Right lobe of liver (tissue), 6 donors: ENCODE data around the gene LRTM2. TPM values are rescaled to one million over a fixed set of nuclear protein-coding genes. Genes with fewer than 3 reads are reported as not detected.

Source experiments
- ATAC-seq, 4 donors: fragments of 200-7000 bp; cut with Tn5 transposase; one replicate each; pipeline ENCODE4 v1.9.1; 2020; ENCODE audit warnings: mild to moderate bottlenecking in 4 of 4, moderate library complexity in 4 of 4
- DNase-seq, 3 donors: peaks; one replicate each; pipeline ENCODE4 v3.0.0-alpha.2; 2020
- H3K27ac ChIP-seq, 3 donors: fragments of 200-600 bp; one replicate each; pipeline ENCODE4 v1.8.0; 2022
- H3K27me3 ChIP-seq, 2 donors: fragments of 200-600 bp; one replicate each; pipeline ENCODE4 v1.8.0; 2022
- H3K36me3 ChIP-seq, 4 donors: fragments of 200-600 bp; sonication (generic) in 1 of 4; one replicate each; pipeline versions ENCODE4 v1.5.1 to v1.8.0; 2017 to 2022; ENCODE audit warnings: control low read depth in 1 of 4
- H3K4me1 ChIP-seq, 4 donors: fragments of 200-600 bp; sonication (generic) in 1 of 4; one replicate each; pipeline versions ENCODE4 v1.5.1 to v1.8.0; 2017 to 2022; ENCODE audit warnings: control low read depth in 1 of 4
- H3K4me3 ChIP-seq, 3 donors: fragments of 200-600 bp; one replicate each; pipeline ENCODE4 v1.8.0; 2022
- H3K9me3 ChIP-seq, 4 donors: fragments of 200-600 bp; sonication (generic) in 1 of 4; one replicate each; pipeline versions ENCODE4 v1.5.1 to v1.8.0; 2017 to 2022; ENCODE audit warnings: control low read depth in 1 of 4
- POLR2A ChIP-seq: fragments of 450-650 bp; IDR thresholded peaks from one replicate; pipeline ENCODE4 v1.6.1; 2017; ENCODE audit warnings: antibody characterized with exemption, mild to moderate bottlenecking
- WGBS: methylation state at CpG from one replicate; pipeline ENCODE4 v1.1.6; 2018; ENCODE audit warnings: low coverage, low lambda C conversion rate; ENCODE audit not compliant: insufficient coverage; ENCODE audit errors: missing lambda C conversion rate; 5-methylcytosine and 5-hydroxymethylcytosine counted together
- intact Hi-C, 2 donors: fragments of 100-400 bp; cut with DNase I; formaldehyde crosslinking; loops; one replicate each; pipeline versions ENCODE4 v1.11.2 to v1.14.1; 2022
- total RNA-seq, 6 experiments: library from RNA; depleted of rRNA in 2 of 6; stranded (reverse); fragments of >200 nt in 2 of 6; fragmentation: NEBNext Ultra II Directional in 3 of 6; extraction: Animal tissue kit (Norgen Biotek cat#: 25700) in 3 of 6; gene quantifications; one replicate each; pipeline versions ENCODE4 v1.1.0 to v1.2.4, GENCODE V29; 2016 to 2023
- TF ChIP-seq, protein P1 (sequence below), 4 donors: fragments of 200-600 bp in 3 of 4; fragments of 450-650 bp in 1 of 4; IDR thresholded peaks; one replicate each; pipeline versions ENCODE4 v1.5.1 to v1.8.0; 2016 to 2022; ENCODE audit warnings: antibody characterized with exemption in 4 of 4, mild to moderate bottlenecking in 2 of 4
- donor health status: DM: no; HTN: yes; CAD: no.
- donor health status: DM: no; HTN: no; CAD: no.
- donor health status: DM: no; HTN: no; CAD: no.
- donor health status: DM: no; HTN: yes; CAD: no.
- donor health status: DM: no; HTN: yes; CAD: no.

Gene LRTM2
- total RNA-seq, 6 experiments from 2014 or later: not detected

DNA sequence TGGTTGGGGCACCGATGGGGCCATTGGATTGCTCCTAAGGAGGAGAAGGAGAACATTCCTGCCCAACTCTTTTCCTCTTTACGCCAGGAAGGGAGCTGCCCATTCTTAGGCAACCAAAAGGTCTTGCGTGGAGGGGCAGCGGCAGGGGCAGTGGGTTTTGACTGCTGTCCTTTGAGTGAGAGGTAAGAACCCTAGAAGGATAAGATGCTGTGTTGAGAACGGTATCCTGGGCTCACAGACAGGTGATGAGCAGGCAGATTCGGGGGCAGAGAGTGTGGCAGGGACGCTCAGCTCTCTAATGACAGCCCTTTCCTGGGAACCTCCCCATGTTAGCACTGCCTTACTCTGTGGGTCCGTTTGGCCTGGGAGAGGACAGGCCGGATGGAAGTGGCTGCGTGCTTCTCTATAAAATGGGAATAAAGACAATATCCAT, 13.2 kb downstream of the LRTM2 start:
- H3K4me3 ChIP-seq: no peak overlapping the region
- H3K9me3 ChIP-seq: no peaks in the 10 kb centered on the region
- H3K36me3 ChIP-seq: no peaks in the 10 kb centered on the region
- no peaks in the 10 kb centered on the region for H3K4me1 ChIP-seq
- no peak overlapping the region for H3K27ac ChIP-seq
- DNase-seq (peak in 1 of 3 donors; percentile 29), ATAC-seq (no peak)
- no peak for TF ChIP-seq POLR2A
- TF ChIP-seq, protein P1, sequence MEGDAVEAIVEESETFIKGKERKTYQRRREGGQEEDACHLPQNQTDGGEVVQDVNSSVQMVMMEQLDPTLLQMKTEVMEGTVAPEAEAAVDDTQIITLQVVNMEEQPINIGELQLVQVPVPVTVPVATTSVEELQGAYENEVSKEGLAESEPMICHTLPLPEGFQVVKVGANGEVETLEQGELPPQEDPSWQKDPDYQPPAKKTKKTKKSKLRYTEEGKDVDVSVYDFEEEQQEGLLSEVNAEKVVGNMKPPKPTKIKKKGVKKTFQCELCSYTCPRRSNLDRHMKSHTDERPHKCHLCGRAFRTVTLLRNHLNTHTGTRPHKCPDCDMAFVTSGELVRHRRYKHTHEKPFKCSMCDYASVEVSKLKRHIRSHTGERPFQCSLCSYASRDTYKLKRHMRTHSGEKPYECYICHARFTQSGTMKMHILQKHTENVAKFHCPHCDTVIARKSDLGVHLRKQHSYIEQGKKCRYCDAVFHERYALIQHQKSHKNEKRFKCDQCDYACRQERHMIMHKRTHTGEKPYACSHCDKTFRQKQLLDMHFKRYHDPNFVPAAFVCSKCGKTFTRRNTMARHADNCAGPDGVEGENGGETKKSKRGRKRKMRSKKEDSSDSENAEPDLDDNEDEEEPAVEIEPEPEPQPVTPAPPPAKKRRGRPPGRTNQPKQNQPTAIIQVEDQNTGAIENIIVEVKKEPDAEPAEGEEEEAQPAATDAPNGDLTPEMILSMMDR (IDR thresholded peaks at IDR 0.05): no peak
- intact Hi-C loops: no loop called here
- 47% methylated on average over 8 of the region's 10 CpGs for WGBS
- no peaks in the 10 kb centered on the region for H3K27me3 ChIP-seq

DNA sequence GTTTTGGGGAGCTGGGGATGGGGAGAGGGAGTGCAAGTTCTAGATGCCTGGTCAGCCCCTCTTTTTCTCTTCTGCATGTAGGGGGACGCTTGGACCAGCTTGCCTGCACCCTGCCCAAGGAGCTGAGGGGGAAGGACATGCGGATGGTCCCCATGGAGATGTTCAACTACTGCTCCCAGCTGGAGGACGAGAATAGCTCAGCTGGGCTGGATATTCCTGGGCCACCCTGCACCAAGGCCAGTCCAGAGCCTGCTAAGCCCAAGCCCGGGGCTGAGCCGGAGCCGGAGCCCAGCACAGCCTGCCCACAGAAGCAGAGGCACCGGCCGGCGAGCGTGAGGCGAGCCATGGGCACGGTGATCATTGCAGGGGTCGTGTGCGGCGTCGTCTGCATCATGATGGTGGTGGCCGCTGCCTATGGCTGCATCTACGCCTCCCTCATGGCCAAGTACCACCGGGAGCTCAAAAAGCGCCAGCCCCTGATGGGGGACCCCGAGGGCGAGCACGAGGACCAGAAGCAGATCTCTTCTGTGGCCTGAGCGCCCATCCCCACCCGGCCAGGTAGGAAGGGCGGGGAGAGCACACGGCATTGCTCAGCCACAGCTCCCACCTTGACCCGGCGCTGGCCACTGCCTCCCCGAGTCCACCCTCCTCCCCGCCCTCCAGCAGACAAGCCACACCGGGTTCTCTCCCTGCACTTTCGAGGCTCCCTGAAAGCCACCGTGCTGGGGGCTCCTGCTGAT, 14.0 kb downstream of the LRTM2 start:
- peak in 1 of 3 donors; percentile 35 for DNase-seq
- 30% methylated on average over 2 of the region's 34 CpGs for WGBS
- Histone ChIP-seq H3K27ac (no peak overlapping the region), H3K9me3 (no peaks in the 10 kb centered on the region), H3K4me3 (no peak overlapping the region), H3K4me1 (no peaks in the 10 kb centered on the region), H3K27me3 (no peaks in the 10 kb centered on the region), H3K36me3 (no peaks in the 10 kb centered on the region)
- ATAC-seq: no peak
- TF ChIP-seq, protein P1 (IDR thresholded peaks at IDR 0.05): no peak
- no peak for TF ChIP-seq POLR2A
- intact Hi-C loops: no loop called here

DNA sequence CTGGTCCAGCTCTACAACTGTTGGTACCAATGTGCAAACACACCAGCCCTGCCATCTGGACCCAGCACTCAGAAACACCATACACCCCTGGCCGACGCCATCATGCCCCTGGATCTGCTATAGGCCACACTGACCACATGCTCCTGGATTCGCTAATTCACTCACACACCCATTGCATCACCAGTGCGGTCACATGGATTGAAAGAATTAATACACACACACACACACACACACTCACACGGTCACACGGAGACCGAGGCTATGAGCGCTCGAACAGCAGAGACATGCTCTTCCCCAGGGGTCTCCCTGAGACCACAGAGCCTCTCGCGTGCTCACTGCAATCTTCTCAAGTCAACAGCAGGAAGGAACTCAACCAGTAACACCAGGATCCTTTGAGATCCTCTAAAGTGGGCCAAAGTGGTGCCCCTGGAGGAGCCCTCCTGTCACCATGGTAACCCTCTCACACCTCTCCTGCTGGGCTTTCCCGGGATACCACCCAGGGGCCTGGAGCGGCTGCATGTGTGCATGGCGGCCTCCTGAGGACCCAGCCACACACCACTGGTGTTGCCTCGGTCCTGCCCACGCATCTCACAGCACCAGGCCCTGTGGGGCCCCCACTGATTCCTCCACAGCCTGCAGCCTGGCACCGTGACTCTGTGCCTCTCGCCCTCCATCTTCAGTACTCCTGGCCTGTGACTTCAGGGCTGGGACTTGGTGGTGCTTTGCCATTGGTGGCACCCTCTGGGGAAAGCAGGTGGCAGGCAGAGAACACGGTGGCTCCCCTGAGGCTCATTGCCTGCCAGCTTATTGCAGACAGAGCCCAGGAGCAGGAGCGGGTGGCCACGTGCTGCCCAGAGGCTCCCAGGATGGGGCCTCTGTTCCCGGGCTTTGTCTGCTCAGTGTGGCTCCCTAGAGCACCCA, 15.1 kb downstream of the LRTM2 start:
- H3K27ac ChIP-seq: no peak overlapping the region
- 60% methylated on average over 1 of the region's 22 CpGs for WGBS
- no peaks in the 10 kb centered on the region for H3K36me3 ChIP-seq
- DNase-seq (peak in 1 of 3 donors; percentile 41), ATAC-seq (no peak)
- no peak overlapping the region for H3K4me3 ChIP-seq
- no peak for TF ChIP-seq POLR2A
- TF ChIP-seq, protein P1 (IDR thresholded peaks at IDR 0.05): no peak
- no peaks in the 10 kb centered on the region for H3K27me3 ChIP-seq
- intact Hi-C loops: no loop called here
- no peaks in the 10 kb centered on the region for H3K4me1 ChIP-seq
- no peaks in the 10 kb centered on the region for H3K9me3 ChIP-seq

DNA sequence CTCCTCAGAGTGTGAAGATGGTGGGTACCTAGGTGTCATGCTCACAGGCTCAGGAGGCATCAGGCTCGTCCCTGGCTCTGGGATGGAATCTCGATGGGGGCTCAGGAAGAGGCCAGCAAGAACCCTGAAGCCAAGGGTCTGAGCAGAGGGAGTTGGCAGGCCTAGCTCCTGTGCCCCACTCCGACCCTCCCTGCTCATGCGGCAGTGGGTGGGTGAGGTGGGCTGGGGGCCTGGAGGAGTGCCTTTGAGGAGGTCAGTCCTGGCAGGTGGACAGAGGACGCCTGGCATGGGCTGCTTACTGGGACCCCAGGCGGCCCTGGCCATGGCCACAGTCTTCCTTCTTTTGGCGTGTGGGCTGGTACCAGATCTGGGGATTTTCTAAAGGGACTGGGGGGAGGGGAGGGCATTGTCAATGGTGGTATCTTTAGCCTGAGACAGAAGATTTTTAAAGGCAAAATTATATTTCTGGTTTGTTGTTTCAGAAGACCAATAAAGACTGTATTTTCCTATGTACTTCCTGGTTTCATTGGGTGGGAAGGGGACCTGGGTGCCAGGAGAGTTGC, 16.0 kb downstream of the LRTM2 start:
- TF ChIP-seq, protein P1 (IDR thresholded peaks at IDR 0.05): no peak
- TF ChIP-seq POLR2A: no peak
- DNase-seq (peak in 1 of 3 donors; percentile 39), ATAC-seq (no peak)
- no peak overlapping the region for H3K27ac ChIP-seq
- H3K4me1 ChIP-seq: no peaks in the 10 kb centered on the region
- no peaks in the 10 kb centered on the region for H3K27me3 ChIP-seq
- no peak overlapping the region for H3K4me3 ChIP-seq
- intact Hi-C loops: no loop called here
- no peaks in the 10 kb centered on the region for H3K9me3 ChIP-seq
- WGBS: no CpG with 5 or more reads among the region's 7 CpGs
- no peaks in the 10 kb centered on the region for H3K36me3 ChIP-seq
